Keratinocyte (primary cell): ENCODE data around the gene C22orf31. TPM values are rescaled to one million over a fixed set of nuclear protein-coding genes. Genes with fewer than 3 reads are reported as not detected.

ENCODE experiments used
- DNase-seq: peaks from one replicate; pipeline ENCODE4 v3.0.0-alpha.2; 2011; ENCODE audit warnings: low read depth, missing footprints, low spot score
- FAIRE-seq: peaks from 2 replicates; lab custom pipeline; 2011; peaks lifted over from hg19 to GRCh38; lab: Jason Lieb, UNC
- H2AFZ ChIP-seq: 2 replicates; pipeline ENCODE4 v1.6.0; 2012; ENCODE audit warnings: low read length, control low read depth, inconsistent platforms; ENCODE audit not compliant: control insufficient read depth
- H3K27ac ChIP-seq: 2 replicates; pipeline ENCODE4 v1.5.1; 2011; ENCODE audit warnings: low read length; ENCODE audit not compliant: control insufficient read depth, insufficient read depth
- H3K27me3 ChIP-seq: 3 replicates; pipeline ENCODE4 v1.6.0; 2011; ENCODE audit warnings: low read length; ENCODE audit not compliant: control insufficient read depth, insufficient read depth; ENCODE audit errors: extremely low read depth
- H3K36me3 ChIP-seq, 2 experiments: 2 replicates in 1 of 2; 3 replicates in 1 of 2; pipeline ENCODE4 v1.5.1; 2011; ENCODE audit warnings: low read length in 2 of 2, mild to moderate bottlenecking in 1 of 2; ENCODE audit not compliant: control insufficient read depth in 2 of 2, insufficient read depth in 2 of 2; ENCODE audit errors: extremely low read depth in 1 of 2
- H3K4me1 ChIP-seq: 3 replicates; pipeline ENCODE4 v1.5.1; 2011; ENCODE audit warnings: low read length; ENCODE audit not compliant: control insufficient read depth, insufficient read depth; ENCODE audit errors: extremely low read depth
- H3K4me2 ChIP-seq: 3 replicates; pipeline ENCODE4 v1.6.0; 2011; ENCODE audit warnings: low read depth, low read length; ENCODE audit not compliant: control insufficient read depth, insufficient read depth; ENCODE audit errors: extremely low read depth
- H3K4me3 ChIP-seq, 3 experiments: fragments of 200-600 bp in 1 of 3; sonication (generic) in 1 of 3; 2 replicates in 2 of 3; 3 replicates in 1 of 3; pipeline ENCODE4 v1.5.1; 2011 to 2016; ENCODE audit warnings: low read length in 3 of 3, mild to moderate bottlenecking in 3 of 3, control low read depth in 2 of 3, inconsistent platforms in 1 of 3, low read depth in 1 of 3, mixed read lengths in 1 of 3, mixed run types in 1 of 3, moderate library complexity in 1 of 3; ENCODE audit not compliant: control insufficient read depth in 2 of 3, insufficient read depth in 2 of 3; ENCODE audit errors: extremely low read depth in 1 of 3
- H3K79me2 ChIP-seq: 2 replicates; pipeline ENCODE4 v1.6.0; 2012; ENCODE audit warnings: low read length; ENCODE audit not compliant: control insufficient read depth, insufficient read depth
- H3K9ac ChIP-seq: 3 replicates; pipeline ENCODE4 v1.6.0; 2011; ENCODE audit warnings: low read length; ENCODE audit not compliant: control insufficient read depth, insufficient read depth; ENCODE audit errors: extremely low read depth
- H3K9me1 ChIP-seq: 3 replicates; pipeline ENCODE4 v1.6.0; 2011; ENCODE audit warnings: low read length; ENCODE audit not compliant: control insufficient read depth, insufficient read depth; ENCODE audit errors: extremely low read depth
- H3K9me3 ChIP-seq: 2 replicates; pipeline ENCODE4 v1.5.1; 2012; ENCODE audit warnings: low read depth, low read length; ENCODE audit not compliant: control insufficient read depth
- H4K20me1 ChIP-seq: 3 replicates; pipeline ENCODE4 v1.6.0; 2011; ENCODE audit warnings: low read length; ENCODE audit not compliant: control insufficient read depth, insufficient read depth; ENCODE audit errors: extremely low read depth
- EZH2 ChIP-seq: IDR thresholded peaks from one replicate; pipeline ENCODE4 v1.6.1; 2012; ENCODE audit warnings: inconsistent platforms, mild to moderate bottlenecking, low read length, moderate library complexity
- dilution Hi-C: fragments of 300-500 bp; cut with MboI; formaldehyde crosslinking; loops from one replicate; pipeline ENCODE4 v1.7.0; 2020; ENCODE audit warnings: low sequenced_read_pairs; ENCODE audit not compliant: extremely low pct_ligation_motif_present
- polyA plus RNA-seq, 5 experiments: library from polyadenylated mRNA; depleted of rRNA in 3 of 5; stranded (reverse) in 3 of 5; stranded (forward) in 1 of 5; unstranded in 1 of 5; fragments of >200 nt; gene quantifications; 1 replicate in 1 of 5; 2 replicates in 3 of 5; 3 replicates in 1 of 5; pipeline versions ENCODE4 v1.2.1 to v1.2.3, GENCODE V29; 2011 to 2012; ENCODE audit warnings: missing spikeins in 2 of 5, low read depth in 1 of 5, low replicate concordance in 1 of 5
- TF ChIP-seq, protein P1 (sequence below), 3 experiments: IDR thresholded peaks in 1 of 3; conservative IDR thresholded peaks in 1 of 3; optimal IDR thresholded peaks in 1 of 3; 2 replicates in 2 of 3; 3 replicates in 1 of 3; pipeline versions ENCODE3 to v1.5.1; 2011; ENCODE audit warnings: low read length in 3 of 3, mild to moderate bottlenecking in 3 of 3, moderate library complexity in 2 of 3, control low read depth in 1 of 3, inconsistent platforms in 1 of 3; ENCODE audit not compliant: insufficient read depth in 2 of 3; ENCODE audit errors: extremely low read depth in 1 of 3

Gene C22orf31
- polyA plus RNA-seq, 1 donor (not counting 4 experiments of a cell fraction or from before 2014, with no cell fraction given): not detected

DNA sequence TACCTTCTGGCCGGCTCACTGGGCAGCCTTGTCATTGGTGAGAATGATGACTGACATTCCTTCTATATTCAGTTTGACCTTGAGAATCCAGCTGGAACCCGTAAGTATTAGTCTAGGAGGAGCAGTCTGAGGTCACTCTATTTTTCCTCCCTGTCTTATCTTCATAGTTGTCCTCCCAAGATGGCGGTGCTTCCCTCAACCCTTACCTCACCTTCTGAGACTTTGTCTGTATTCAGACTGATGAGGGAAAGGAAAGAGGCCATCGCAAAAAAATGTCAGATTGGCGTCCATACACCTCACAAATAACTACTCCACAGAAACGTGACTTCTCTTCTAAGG, 17.2 kb upstream of the C22orf31 start:
- Histone ChIP-seq H3K4me1 (peaks cover 7% of the 10 kb centered on the region), H3K9ac (no peak overlapping the region), H3K9me3 (no peaks in the 10 kb centered on the region), H2AFZ (no peak overlapping the region), H3K9me1 (no peaks in the 10 kb centered on the region), H3K4me3 (no peak overlapping the region), H3K27me3 (no peaks in the 10 kb centered on the region), H3K27ac (no peak overlapping the region), H3K36me3 (no peaks in the 10 kb centered on the region), H3K4me2 (no peak overlapping the region), H3K79me2 (no peaks in the 10 kb centered on the region), H4K20me1 (no peaks in the 10 kb centered on the region)
- TF ChIP-seq EZH2: no peak
- TF ChIP-seq, protein P1, sequence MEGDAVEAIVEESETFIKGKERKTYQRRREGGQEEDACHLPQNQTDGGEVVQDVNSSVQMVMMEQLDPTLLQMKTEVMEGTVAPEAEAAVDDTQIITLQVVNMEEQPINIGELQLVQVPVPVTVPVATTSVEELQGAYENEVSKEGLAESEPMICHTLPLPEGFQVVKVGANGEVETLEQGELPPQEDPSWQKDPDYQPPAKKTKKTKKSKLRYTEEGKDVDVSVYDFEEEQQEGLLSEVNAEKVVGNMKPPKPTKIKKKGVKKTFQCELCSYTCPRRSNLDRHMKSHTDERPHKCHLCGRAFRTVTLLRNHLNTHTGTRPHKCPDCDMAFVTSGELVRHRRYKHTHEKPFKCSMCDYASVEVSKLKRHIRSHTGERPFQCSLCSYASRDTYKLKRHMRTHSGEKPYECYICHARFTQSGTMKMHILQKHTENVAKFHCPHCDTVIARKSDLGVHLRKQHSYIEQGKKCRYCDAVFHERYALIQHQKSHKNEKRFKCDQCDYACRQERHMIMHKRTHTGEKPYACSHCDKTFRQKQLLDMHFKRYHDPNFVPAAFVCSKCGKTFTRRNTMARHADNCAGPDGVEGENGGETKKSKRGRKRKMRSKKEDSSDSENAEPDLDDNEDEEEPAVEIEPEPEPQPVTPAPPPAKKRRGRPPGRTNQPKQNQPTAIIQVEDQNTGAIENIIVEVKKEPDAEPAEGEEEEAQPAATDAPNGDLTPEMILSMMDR (optimal IDR thresholded peaks at IDR 0.05 in 1 of 3, IDR thresholded peaks at IDR 0.05 in 1 of 3, conservative IDR thresholded peaks at IDR 0.05 in 1 of 3; ENCODE audit: extremely low read depth in 1 of 3, insufficient read depth in 2 of 3, low read length in 3 of 3): no peak
- no peak for DNase-seq
- dilution Hi-C loops: no loop called here
- FAIRE-seq: no peak

GRCh38 chr22:29078036-29078868, 16.6 kb upstream of the C22orf31 start:
- Histone ChIP-seq H3K9me3 (no peaks in the 10 kb centered on the region), H3K27ac (no peak overlapping the region), H3K9ac (no peak overlapping the region), H3K4me3 (no peak overlapping the region), H3K36me3 (no peaks in the 10 kb centered on the region), H3K4me1 (peaks cover 10% of the 10 kb centered on the region), H4K20me1 (no peaks in the 10 kb centered on the region), H2AFZ (no peak overlapping the region), H3K27me3 (no peaks in the 10 kb centered on the region), H3K9me1 (no peaks in the 10 kb centered on the region), H3K79me2 (no peaks in the 10 kb centered on the region), H3K4me2 (no peak overlapping the region)
- TF ChIP-seq, protein P1 (optimal IDR thresholded peaks at IDR 0.05 in 1 of 3, IDR thresholded peaks at IDR 0.05 in 1 of 3, conservative IDR thresholded peaks at IDR 0.05 in 1 of 3; ENCODE audit: extremely low read depth in 1 of 3, insufficient read depth in 2 of 3, low read length in 3 of 3): no peak
- TF ChIP-seq EZH2: no peak
- dilution Hi-C loops: no loop called here
- DNase-seq (no peak), FAIRE-seq (no peak)
